ENCODE measurements around the gene SOX13.

DNA sequence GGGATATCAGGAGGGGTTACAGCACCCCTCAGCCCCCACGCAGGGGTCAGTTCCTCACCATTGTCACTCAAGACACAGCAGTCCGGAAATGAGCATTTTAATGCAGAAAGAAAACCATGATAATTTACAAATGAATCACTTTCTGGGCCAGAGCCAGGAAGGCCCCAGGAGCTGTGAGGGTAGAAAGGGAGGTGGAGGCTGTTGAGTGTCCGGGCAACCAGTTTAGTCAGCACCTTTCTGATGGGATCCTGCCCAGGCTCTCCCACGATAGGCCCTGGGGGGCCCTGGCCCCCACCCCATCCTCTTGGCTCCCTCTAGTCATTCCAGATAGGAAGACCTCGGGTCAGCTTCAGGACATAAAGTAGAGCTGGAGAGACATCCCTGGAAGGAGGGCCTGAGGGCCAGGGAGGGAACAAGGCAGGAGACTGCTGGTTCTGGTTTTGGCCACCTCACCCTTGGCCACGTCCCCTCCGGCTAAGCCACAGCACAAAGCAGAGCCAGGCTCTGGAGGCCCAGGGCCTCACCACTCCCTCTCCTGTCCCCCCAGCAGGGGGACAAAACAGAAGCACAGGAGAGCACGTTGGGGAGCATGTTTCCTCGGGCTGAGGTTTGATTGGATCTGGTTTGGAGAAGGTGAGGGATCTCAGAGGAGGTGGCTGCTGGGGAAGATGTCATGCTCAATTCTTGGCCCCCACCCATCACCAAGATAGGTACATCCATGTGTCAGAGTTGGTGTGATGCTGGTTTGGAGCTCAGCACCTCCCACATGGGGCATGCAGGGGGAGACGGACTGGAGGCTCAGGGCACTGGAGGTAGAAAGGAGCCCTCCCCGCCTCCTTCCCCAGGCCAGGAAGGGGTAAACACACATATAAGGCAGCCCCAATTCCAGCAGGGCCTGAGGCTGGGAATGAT, 58.3 kb downstream of the SOX13 start:
- TF ChIP-seq CTCF (IDR thresholded peaks at IDR 0.05) (peak in 1 of 4 experiments; percentile 10), POLR2A (IDR thresholded peaks at IDR 0.05) (no peak)

Data from uterus (tissue), 2 donors.